ENCODE data around the gene C5orf34.

- TF ChIP-seq, protein P1, sequence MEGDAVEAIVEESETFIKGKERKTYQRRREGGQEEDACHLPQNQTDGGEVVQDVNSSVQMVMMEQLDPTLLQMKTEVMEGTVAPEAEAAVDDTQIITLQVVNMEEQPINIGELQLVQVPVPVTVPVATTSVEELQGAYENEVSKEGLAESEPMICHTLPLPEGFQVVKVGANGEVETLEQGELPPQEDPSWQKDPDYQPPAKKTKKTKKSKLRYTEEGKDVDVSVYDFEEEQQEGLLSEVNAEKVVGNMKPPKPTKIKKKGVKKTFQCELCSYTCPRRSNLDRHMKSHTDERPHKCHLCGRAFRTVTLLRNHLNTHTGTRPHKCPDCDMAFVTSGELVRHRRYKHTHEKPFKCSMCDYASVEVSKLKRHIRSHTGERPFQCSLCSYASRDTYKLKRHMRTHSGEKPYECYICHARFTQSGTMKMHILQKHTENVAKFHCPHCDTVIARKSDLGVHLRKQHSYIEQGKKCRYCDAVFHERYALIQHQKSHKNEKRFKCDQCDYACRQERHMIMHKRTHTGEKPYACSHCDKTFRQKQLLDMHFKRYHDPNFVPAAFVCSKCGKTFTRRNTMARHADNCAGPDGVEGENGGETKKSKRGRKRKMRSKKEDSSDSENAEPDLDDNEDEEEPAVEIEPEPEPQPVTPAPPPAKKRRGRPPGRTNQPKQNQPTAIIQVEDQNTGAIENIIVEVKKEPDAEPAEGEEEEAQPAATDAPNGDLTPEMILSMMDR (conservative IDR thresholded peaks at IDR 0.05; ENCODE audit: low read depth, low read length), result no peak
- TF ChIP-seq POLR2A (IDR thresholded peaks at IDR 0.05; ENCODE audit: low read depth, low read length) (no peak), NFE2L2 (IDR thresholded peaks at IDR 0.05; ENCODE audit: low read depth, low read length) (no peak), RFX5 (IDR thresholded peaks at IDR 0.05; ENCODE audit: low read depth, low read length) (no peak), USF2 (IDR thresholded peaks at IDR 0.05; ENCODE audit: low read depth, low read length) (no peak), FOS (IDR thresholded peaks at IDR 0.05; ENCODE audit: low read depth, low read length) (no peak)
- TF ChIP-seq, protein P2, sequence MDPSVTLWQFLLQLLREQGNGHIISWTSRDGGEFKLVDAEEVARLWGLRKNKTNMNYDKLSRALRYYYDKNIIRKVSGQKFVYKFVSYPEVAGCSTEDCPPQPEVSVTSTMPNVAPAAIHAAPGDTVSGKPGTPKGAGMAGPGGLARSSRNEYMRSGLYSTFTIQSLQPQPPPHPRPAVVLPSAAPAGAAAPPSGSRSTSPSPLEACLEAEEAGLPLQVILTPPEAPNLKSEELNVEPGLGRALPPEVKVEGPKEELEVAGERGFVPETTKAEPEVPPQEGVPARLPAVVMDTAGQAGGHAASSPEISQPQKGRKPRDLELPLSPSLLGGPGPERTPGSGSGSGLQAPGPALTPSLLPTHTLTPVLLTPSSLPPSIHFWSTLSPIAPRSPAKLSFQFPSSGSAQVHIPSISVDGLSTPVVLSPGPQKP (IDR thresholded peaks at IDR 0.05; ENCODE audit: borderline replicate concordance, low read depth, low read length), result no peak
These were observed 23.6 kb downstream of the C5orf34 start for GRCh38 chr5:43491326-43491725.

All from IMR-90 (cell line).